A673 (cell line): Measurements from ENCODE around the gene FRMD3. TPM values are rescaled to one million over a fixed set of nuclear protein-coding genes. Genes with fewer than 3 reads are reported as not detected.

ENCODE experiments used
- Bru-seq: library from RNA; stranded (reverse); fragments of 400-500 nt; gene quantifications from one replicate; lab custom pipeline; 2021; lab: Mats Ljungman, UMichigan
- BruChase-seq, 2 experiments: library from RNA; stranded (reverse); fragments of 400-500 nt; gene quantifications; one replicate each; lab custom pipeline; 2021; lab: Mats Ljungman, UMichigan
- BruUV-seq: library from RNA; stranded (reverse); fragments of 400-500 nt; replicated peaks from 2 replicates; lab custom pipeline; 2021; lab: Mats Ljungman, UMichigan
- CTCF ChIA-PET: fragments of 300-600 bp; sonication (Branson Sonifier 250); formaldehyde crosslinking; loops from one replicate; lab custom pipeline; 2022; ENCODE audit warnings: antibody characterized with exemption; lab: Charles Lee
- POLR2A ChIA-PET: fragments of 300-600 bp; sonication (Branson Sonifier 250); formaldehyde crosslinking; loops from one replicate; lab custom pipeline; 2022; ENCODE audit warnings: antibody characterized with exemption; ENCODE audit not compliant: low non-redundant PET; lab: Charles Lee
- DNase-seq: peaks from one replicate; pipeline ENCODE4 v3.0.0-alpha.2; 2015; ENCODE audit warnings: low spot score
- H3K27ac ChIP-seq: fragments of 200-600 bp; sonication (generic); 2 replicates; pipeline ENCODE4 v1.5.1; 2016; ENCODE audit warnings: mixed run types, low read depth, mild to moderate bottlenecking, mixed read lengths, antibody characterized with exemption, low read length; ENCODE audit not compliant: poor library complexity, severe bottlenecking
- H3K27me3 ChIP-seq: fragments of 200-600 bp; sonication (generic); replicated peaks from 2 replicates; pipeline ENCODE4 v1.6.1; 2017; ENCODE audit warnings: mixed run types, low read depth, mild to moderate bottlenecking, mixed read lengths, antibody characterized with exemption, low read length; ENCODE audit not compliant: insufficient read depth, poor library complexity
- H3K36me3 ChIP-seq: fragments of 200-600 bp; sonication (generic); 2 replicates; pipeline ENCODE4 v1.6.1; 2016; ENCODE audit warnings: mixed run types, mild to moderate bottlenecking, mixed read lengths, antibody characterized with exemption, low read length; ENCODE audit not compliant: insufficient read depth, poor library complexity, severe bottlenecking
- H3K4me1 ChIP-seq: fragments of 200-600 bp; sonication (generic); 2 replicates; pipeline ENCODE4 v1.6.1; 2017; ENCODE audit warnings: mixed run types, mild to moderate bottlenecking, mixed read lengths, antibody characterized with exemption, low read length; ENCODE audit not compliant: insufficient read depth, poor library complexity, severe bottlenecking
- H3K4me3 ChIP-seq: fragments of 200-600 bp; sonication (generic); 2 replicates; pipeline ENCODE4 v1.5.1; 2016; ENCODE audit warnings: low read depth, mixed run types, mild to moderate bottlenecking, mixed read lengths, low read length; ENCODE audit not compliant: poor library complexity, severe bottlenecking
- H3K9me3 ChIP-seq: fragments of 200-600 bp; sonication (generic); 2 replicates; pipeline ENCODE4 v1.6.1; 2016; ENCODE audit warnings: mixed run types, low read depth, mild to moderate bottlenecking, mixed read lengths, antibody characterized with exemption, low read length; ENCODE audit not compliant: poor library complexity, severe bottlenecking
- CTCF ChIP-seq: fragments of 300-800, 200-600 bp; sonication (generic); conservative IDR thresholded peaks from 2 replicates; pipeline ENCODE4 v1.5.1; 2017; ENCODE audit warnings: low read depth, mild to moderate bottlenecking, antibody characterized with exemption, low read length, moderate library complexity, mixed read lengths
- EZH2 ChIP-seq: fragments of 200-600 bp; sonication (generic); IDR thresholded peaks from 2 replicates; pipeline ENCODE4 v1.6.1; 2017; ENCODE audit warnings: borderline replicate concordance, low read depth, mild to moderate bottlenecking, mixed read lengths, antibody characterized with exemption, low read length; ENCODE audit not compliant: poor library complexity, severe bottlenecking
- intact Hi-C: fragments of 100-400 bp; cut with micrococcal nuclease; formaldehyde crosslinking; loops from one replicate; pipeline ENCODE4 v1.10.0; 2022; ENCODE audit not compliant: unreplicated experiment
- long read RNA-seq: library from polyadenylated mRNA; stranded (forward); transcript quantifications from one replicate; pipeline ENCODE4 v2.0.0, GENCODE V29; 2022
- total RNA-seq: library from RNA; stranded (reverse); gene quantifications from 2 replicates; pipeline ENCODE4 v1.2.3, GENCODE V29; 2021

The FRMD3 gene
- total RNA-seq = 0.98 and 1.0 TPM in 2 replicates
- Bru-seq, nascent RNA = percentile 36 among the genes with signal in this experiment
- percentile 37 among the genes with signal in this experiment for BruChase-seq, experiment 1, labeled RNA remaining after a 2-hour chase
- BruChase-seq, experiment 2, labeled RNA remaining after a 6-hour chase = percentile 43 among the genes with signal in this experiment
- long read RNA-seq, partial matches to known transcripts = 0 of 2 reads
- long read RNA-seq, other reads (novel, unspliced or antisense) = 2 of 2 reads

- CTCF ChIA-PET = interaction anchor here (0.9 kb wide), 1 partner anchor 9 kb away, joined by 3 read pairs; no protein-coding TSS in a partner anchor
- Histone ChIP-seq H3K36me3 (no peaks in the 10 kb centered on the region), H3K27ac (no peak within 1 kb of the TSS), H3K4me1 (peaks cover 8% of the 10 kb centered on the region), H3K4me3 (peak within 1 kb of the TSS; percentile 44), H3K9me3 (no peaks in the 10 kb centered on the region), H3K27me3 (peaks cover 76% of the 10 kb centered on the region)
- DNase-seq = peak; percentile 73
- POLR2A ChIA-PET = no interaction called here
- BruUV-seq = no TSS peak
- TF ChIP-seq CTCF (peak; percentile 64), EZH2 (peak; percentile 57)
- intact Hi-C loops = no loop called here
Observed at GRCh38 chr9:83538172-83538889, at the start of gene FRMD3. Gene FRMD3, minus strand, starts transcription at chr9:83538401. Its CDS starts 170 bp downstream, at chr9:83538231.

DNA sequence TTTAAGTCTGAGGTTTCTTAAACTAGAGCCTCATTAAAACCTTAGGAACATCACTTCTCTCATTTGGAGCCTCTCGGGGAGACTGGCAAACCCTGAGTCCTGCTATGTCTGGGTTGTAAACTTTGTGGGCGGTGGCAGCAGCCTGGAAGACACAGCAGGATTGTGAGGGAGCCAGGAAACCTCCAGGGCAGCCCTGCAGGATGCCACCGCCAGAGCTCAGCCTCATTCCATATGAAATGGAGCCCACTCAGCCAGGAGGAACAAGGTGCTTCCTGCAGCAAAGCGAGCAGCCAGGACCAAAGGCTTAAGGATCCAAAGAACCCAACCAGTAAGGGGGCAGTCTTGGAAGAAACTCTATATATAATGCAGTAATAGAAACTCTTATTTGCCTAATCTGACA is 46.8 kb upstream of the FRMD3 start:
- intact Hi-C loops = no loop called here
- ChIA-PET CTCF (no interaction called here), POLR2A (no interaction called here)
- no peaks in the 10 kb centered on the region for H3K9me3 ChIP-seq
- H3K27ac ChIP-seq = no peak overlapping the region
- H3K27me3 ChIP-seq = no peaks in the 10 kb centered on the region
- BruUV-seq = no TSS peak
- TF ChIP-seq EZH2 (no peak), CTCF (no peak)
- no peaks in the 10 kb centered on the region for H3K36me3 ChIP-seq
- no peak overlapping the region for H3K4me3 ChIP-seq
- no peaks in the 10 kb centered on the region for H3K4me1 ChIP-seq
- DNase-seq = peak; percentile 6

- Histone ChIP-seq H3K36me3 (no peaks in the 10 kb centered on the region), H3K27me3 (no peaks in the 10 kb centered on the region), H3K4me1 (no peaks in the 10 kb centered on the region), H3K27ac (no peak overlapping the region), H3K4me3 (no peak overlapping the region), H3K9me3 (peaks cover 10% of the 10 kb centered on the region)
- ChIA-PET CTCF (no interaction called here), POLR2A (no interaction called here)
- TF ChIP-seq EZH2 (no peak), CTCF (peak; percentile 90)
- no TSS peak for BruUV-seq
- DNase-seq = peak; percentile 76
- intact Hi-C loops = no loop called here
Observed at GRCh38 chr9:83583151-83584014, 45.2 kb upstream of the FRMD3 start.
